GM18517 (cell line): ENCODE results near the gene ITM2C.

Experiments used
- ATAC-seq: cut with Tn5 transposase; IDR thresholded peaks from one replicate; pipeline ENCODE4 v1.9.1; 2021; ENCODE audit warnings: mild to moderate bottlenecking, moderate library complexity; ENCODE audit not compliant: unreplicated experiment

Gene ITM2C

DNA sequence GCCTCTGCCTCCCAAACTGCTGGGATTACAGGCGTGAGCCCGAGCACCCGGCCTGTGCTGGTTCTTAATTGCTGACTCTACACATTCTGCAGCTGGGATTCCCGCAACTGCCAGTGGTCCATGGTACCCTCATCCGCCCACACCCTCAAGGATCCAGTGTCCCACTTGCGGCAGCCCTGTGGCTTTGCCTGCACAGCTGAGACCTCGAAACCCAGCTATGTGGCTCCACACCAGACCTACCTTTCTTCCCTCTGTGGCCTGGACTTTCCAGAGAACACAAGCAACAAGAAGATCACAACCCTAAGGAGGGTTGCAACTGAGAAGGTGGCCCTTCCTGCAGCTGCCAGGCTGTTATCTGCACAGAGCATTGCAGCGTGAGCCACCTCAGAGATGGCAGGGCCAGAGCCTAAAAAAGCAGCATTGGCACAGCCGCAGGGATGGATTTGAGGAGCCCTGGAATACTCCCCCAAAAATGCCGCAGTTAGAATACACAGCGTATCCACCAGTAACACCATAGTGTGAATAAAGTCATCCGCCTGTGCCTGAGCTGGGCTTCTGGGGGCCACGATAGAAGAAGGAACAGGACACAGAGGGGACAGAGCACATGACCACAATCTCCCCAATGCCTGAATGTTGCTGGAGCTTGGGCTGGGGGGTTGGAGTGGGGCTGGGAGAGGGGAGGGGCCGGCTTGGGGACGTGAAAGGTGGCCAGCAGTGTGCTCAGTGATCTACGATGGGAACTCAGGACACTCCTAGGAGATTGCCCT, 58.4 kb downstream of the ITM2C start:
- ATAC-seq = no peak

DNA sequence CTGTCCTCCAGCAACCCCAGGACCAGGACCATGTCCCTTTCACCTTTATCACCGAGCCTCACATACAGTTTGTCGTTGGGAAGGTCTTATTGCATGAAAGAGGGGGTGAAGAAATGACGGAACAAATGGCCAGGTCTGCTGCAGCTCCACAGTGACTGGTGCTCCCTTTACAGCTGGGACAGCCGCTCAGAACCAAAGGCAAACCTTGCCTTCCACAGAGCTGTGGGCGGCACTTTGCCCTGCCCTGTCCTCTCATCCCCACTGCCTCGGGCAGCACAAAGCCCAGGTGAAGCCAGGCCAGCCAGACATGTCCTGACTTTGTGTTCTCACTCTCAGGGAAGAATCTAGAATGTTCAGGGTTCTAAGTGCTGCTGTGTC, 59.3 kb downstream of the ITM2C start:
- ATAC-seq = no peak

DNA sequence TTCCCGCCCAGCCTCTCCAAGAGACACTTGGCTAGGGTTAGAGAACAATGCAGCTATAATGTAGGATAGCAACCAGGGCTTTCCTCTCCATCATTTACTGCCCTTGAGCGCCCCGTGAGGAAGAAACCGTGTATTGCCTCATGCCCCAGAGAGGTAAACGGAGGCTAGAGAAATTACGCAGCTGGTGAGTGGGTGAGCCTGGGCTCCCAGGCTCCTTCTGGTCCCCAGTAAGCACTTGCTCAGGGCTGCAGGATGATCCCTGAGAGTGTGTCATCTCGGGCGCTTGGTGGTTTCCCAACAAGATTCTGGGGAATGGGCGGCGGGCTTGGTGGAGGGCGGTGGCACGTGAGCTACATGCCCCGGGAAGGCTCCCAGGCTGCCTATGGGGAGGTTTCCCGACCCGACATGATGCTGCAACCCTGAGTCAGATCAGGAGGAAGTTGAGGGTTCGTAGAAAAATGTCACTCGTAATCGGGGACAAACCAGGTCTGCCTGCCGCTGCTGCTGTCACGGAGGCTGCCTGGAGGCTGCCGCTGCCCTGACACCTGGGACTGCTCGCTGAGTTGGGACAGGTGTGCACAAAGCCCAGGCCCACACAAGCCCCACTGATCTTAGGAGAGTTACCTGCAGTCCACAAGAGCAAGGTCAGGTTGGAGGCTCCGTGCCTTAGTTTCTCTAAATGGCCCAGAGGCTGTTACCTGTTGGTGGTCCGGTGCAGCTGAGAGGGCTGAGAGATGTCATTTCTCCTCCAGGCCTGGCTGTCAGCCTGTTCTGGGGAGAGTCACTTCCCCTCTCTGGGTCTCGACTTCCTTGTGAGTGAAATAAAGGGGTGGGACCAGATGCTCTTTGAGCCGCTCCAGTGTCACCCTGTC, 60.0 kb downstream of the ITM2C start, which contains the start of gene GPR55:
TSS of gene GPR55 (minus strand) at position 773 of the 872 bp plus-strand sequence. CDS start 14,280 bp downstream, outside the sequence.
- peak; percentile 15 for ATAC-seq

DNA sequence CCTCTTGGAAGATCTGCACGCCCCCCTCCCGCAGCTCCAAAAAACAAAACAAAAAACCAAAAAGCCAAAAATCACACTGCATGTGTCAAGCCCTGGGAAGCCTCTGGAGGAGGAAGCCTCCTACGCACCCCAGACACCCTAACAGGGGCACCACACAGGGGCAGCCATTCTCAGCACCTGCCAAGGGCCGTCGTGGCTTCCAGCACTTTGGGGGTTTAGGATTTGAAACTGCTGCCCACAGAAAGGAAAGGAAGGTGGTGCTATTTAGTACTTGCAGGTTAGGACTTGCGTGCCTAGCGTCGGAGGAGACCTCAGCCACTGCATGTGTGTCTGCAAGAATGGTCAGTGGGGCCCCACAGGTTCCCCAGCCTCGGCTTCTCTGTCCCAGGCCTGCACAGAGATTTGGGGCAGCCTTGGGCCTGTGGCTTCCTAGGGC, 60.7 kb downstream of the ITM2C start:
- peak; percentile 9 for ATAC-seq

DNA sequence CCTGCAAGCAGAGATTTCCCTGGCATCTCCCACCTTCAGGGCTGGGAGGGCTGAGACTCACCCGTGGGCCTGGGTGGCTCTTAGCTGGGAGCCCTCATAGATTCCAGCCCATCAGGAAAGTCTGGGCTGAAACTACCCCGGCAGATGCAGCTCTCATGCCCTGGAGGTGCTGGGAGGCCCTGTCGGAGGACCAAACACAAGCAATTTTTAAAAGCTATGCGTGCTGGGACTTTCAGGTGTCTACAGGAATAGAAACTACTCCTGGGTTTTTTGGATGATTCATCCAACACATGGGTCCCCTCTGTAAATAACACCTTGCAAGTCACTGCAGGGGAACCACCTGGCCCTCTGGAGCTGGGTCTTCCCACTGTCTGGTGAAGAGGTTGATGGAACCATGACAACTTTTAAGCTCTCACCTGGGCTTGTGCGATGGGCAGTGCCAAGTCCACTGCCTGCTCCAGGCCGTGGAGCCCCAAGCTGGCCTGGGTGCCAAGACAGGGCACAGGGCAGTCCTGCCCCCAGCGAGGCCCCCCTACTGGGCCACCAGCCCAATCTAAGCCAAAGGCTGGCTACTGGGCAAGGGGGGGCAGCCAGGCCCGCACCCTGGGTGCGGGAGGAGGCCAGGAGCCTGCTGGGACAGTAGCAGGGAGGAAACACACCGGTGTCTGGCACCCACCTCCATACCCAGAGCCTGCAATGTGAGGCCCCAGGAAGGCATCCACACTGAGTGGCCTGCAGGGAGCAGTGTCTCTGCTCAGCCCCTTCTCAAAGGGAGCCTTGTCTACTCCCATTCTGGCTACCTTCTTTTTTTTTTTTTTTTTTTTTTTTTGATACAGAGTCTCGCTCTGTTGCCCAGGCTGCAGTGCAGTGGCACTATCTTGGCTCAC, 61.4 kb downstream of the ITM2C start:
- ATAC-seq = peak; percentile 49

DNA sequence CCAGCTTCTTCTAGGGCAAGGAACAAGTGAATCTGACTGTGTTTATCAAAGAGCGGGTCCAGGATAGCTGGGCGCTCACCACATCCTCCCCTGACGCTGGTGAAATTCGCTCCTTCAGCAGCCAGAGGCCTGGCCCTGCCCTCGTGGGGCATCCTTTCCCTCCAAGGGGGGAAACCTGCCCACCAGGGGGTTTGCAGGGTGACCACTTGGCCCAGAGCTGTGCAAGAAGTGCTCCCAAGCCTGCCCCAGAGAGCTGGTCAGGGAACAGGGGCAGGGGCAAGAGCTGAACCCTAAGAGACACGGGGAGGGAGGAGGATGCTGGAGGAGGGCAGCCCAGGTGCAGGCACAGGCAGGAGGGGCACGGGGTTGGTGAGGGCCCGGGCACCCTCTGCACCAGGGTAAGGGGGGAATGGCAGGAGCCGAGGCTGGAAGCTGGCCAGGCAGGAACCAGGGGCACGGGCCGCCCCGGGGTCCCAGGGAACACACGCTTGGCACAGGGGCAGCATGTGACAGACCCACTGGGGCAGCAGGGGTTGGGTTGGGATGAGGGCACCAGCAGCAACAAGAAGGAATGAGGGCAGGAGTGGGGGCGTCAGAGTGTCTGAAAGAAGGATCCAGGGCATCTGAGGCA, 63.1 kb downstream of the ITM2C start:
- no peak for ATAC-seq
